Activated CD4-positive, CD25-positive, alpha-beta regulatory T cell treated with anti-CD3 and anti-CD28 coated beads, Interleukin-2, amount 50 U/mL, for 24 hours (primary cell): Measurements from ENCODE around the gene RAP1B.

Experiments used
- ATAC-seq, 2 donors: fragments of 150-1000 bp; cut with Tn5 transposase; one replicate each; pipeline ENCODE4 v1.10.0; 2021; ENCODE audit warnings: mild to moderate bottlenecking in 1 of 2, moderate library complexity in 1 of 2

Gene RAP1B

GRCh38 chr12:68612202-68612601 is 1.5 kb downstream of the RAP1B start:
- ATAC-seq = peak; percentile 13 to 24

- peak; percentile 9 to 15 for ATAC-seq
Observed at GRCh38 chr12:68612697-68613096, 2.0 kb downstream of the RAP1B start.

- ATAC-seq = peak; percentile 10 to 14
Observed at GRCh38 chr12:68613209-68613904, 2.7 kb downstream of the RAP1B start.

- ATAC-seq = no peak
Observed at GRCh38 chr12:68614105-68614679, 3.5 kb downstream of the RAP1B start.

- ATAC-seq = no peak
Observed at GRCh38 chr12:68614769-68615168, 4.1 kb downstream of the RAP1B start.

- ATAC-seq = peak; percentile 58 to 62
Observed at GRCh38 chr12:68617160-68617926, 6.6 kb downstream of the RAP1B start.

GRCh38 chr12:68619541-68619940 is 8.8 kb downstream of the RAP1B start:
- ATAC-seq = no peak

GRCh38 chr12:68620519-68621471 is 10.1 kb downstream of the RAP1B start:
- no peak for ATAC-seq

GRCh38 chr12:68621472-68622081 is 10.9 kb downstream of the RAP1B start:
- ATAC-seq = peak; percentile 35 to 41

GRCh38 chr12:68622250-68622649 is 11.6 kb downstream of the RAP1B start:
- ATAC-seq = no peak

GRCh38 chr12:68623059-68623458 is 12.4 kb downstream of the RAP1B start:
- no peak for ATAC-seq

- no peak for ATAC-seq
Observed at GRCh38 chr12:68623984-68624383, 13.3 kb downstream of the RAP1B start.

- no peak for ATAC-seq
Observed at GRCh38 chr12:68624933-68625332, 14.2 kb downstream of the RAP1B start.

GRCh38 chr12:68627673-68628319 is 17.1 kb downstream of the RAP1B start:
- no peak for ATAC-seq

GRCh38 chr12:68628698-68629097 is 18.0 kb downstream of the RAP1B start:
- no peak for ATAC-seq

- ATAC-seq = peak; percentile 18 to 20
Observed at GRCh38 chr12:68630050-68630449, 19.4 kb downstream of the RAP1B start.

GRCh38 chr12:68630598-68630997 is 19.9 kb downstream of the RAP1B start:
- no peak for ATAC-seq

- ATAC-seq = peak; percentile 60 to 69
Observed at GRCh38 chr12:68631227-68631626, 20.5 kb downstream of the RAP1B start.

GRCh38 chr12:68632486-68632885 is 21.8 kb downstream of the RAP1B start:
- ATAC-seq = no peak

- no peak for ATAC-seq
Observed at GRCh38 chr12:68633614-68634558, 23.2 kb downstream of the RAP1B start.
